Adipose tissue (tissue), 3 donors: Measurements from ENCODE around the gene ATP6V1B1. TPM values are rescaled to one million over a fixed set of nuclear protein-coding genes. Genes with fewer than 3 reads are reported as not detected.

Source experiments
- H3K27ac ChIP-seq: one replicate; pipeline ENCODE4 v1.5.1; 2013; ENCODE audit warnings: low read depth, low read length
- WGBS, 3 donors: extraction: QIAGEN DNeasy Blood & Tissue Kit; methylation state at CpG; one replicate each; pipeline ENCODE4 v1.1.7; 2013; 5-methylcytosine and 5-hydroxymethylcytosine counted together
- polyA plus RNA-seq, 3 donors: library from polyadenylated mRNA; stranded (reverse); fragments of 200-250 nt; gene quantifications; one replicate each; pipeline ENCODE4 v1.2.3, GENCODE V29; 2013
- donor health status: healthy with polysubstance abuse.
- donor health status: Bipolar disorder and iron deficiency.
- donor health status: healthy.

Gene ATP6V1B1
- polyA plus RNA-seq, 3 donors, result 1.2 to 4.2 (median 1.9) TPM

GRCh38 chr2:70921839-70922234 is 13.9 kb upstream of the ATP6V1B1 start:
- no peak overlapping the region for H3K27ac ChIP-seq
- 14 to 33% (median 30%) methylated on average over 2 of the region's 2 CpGs for WGBS, 3 donors

GRCh38 chr2:70922235-70923234 is 13.2 kb upstream of the ATP6V1B1 start:
- WGBS, 3 donors, result 64 to 75% (median 64%) methylated on average over 18 of the region's 18 CpGs
- H3K27ac ChIP-seq, result no peak overlapping the region

- 65 to 74% (median 69%) methylated on average over 10 of the region's 10 CpGs for WGBS, 3 donors
- H3K27ac ChIP-seq, result no peak overlapping the region
These were observed 12.2 kb upstream of the ATP6V1B1 start for GRCh38 chr2:70923378-70924015.

- no peak overlapping the region for H3K27ac ChIP-seq
- WGBS, 3 donors, result 86 to 91% (median 91%) methylated on average over 2 of the region's 2 CpGs
These were observed 9.7 kb upstream of the ATP6V1B1 start for GRCh38 chr2:70926042-70926441.

GRCh38 chr2:70927138-70927537 is 8.6 kb upstream of the ATP6V1B1 start:
- no peak overlapping the region for H3K27ac ChIP-seq
- WGBS, 3 donors, result 59 to 83% (median 82%) methylated on average over 3 of the region's 3 CpGs

GRCh38 chr2:70927641-70928040 is 8.1 kb upstream of the ATP6V1B1 start:
- H3K27ac ChIP-seq, result no peak overlapping the region
- 89 to 92% (median 91%) methylated on average over 9 of the region's 9 CpGs for WGBS, 3 donors

GRCh38 chr2:70928366-70928765 is 7.3 kb upstream of the ATP6V1B1 start:
- H3K27ac ChIP-seq, result no peak overlapping the region
- 81 to 86% (median 83%) methylated on average over 4 to 5 of the region's 5 CpGs for WGBS, 3 donors

- H3K27ac ChIP-seq, result no peak overlapping the region
- 80 to 96% (median 86%) methylated on average over 4 of the region's 4 CpGs for WGBS, 3 donors
These were observed 5.0 kb upstream of the ATP6V1B1 start for GRCh38 chr2:70930371-70931329.

- 77% methylated on average over 9 of the region's 9 CpGs for WGBS, 3 donors
- no peak overlapping the region for H3K27ac ChIP-seq
These were observed 4.2 kb upstream of the ATP6V1B1 start for GRCh38 chr2:70931376-70932000.

- H3K27ac ChIP-seq, result no peak overlapping the region
- 91 to 94% (median 92%) methylated on average over 21 of the region's 21 CpGs for WGBS, 3 donors
These were observed 3.0 kb upstream of the ATP6V1B1 start for GRCh38 chr2:70932631-70933230.

GRCh38 chr2:70934981-70935380 is 719 bp upstream of the ATP6V1B1 start:
- 86 to 95% (median 89%) methylated on average over 1 of the region's 1 CpG for WGBS, 3 donors
- no peak overlapping the region for H3K27ac ChIP-seq

- 79 to 82% (median 82%) methylated on average over 10 of the region's 10 CpGs for WGBS, 3 donors
- H3K27ac ChIP-seq, result no peak overlapping the region
These were observed 672 bp downstream of the ATP6V1B1 start for GRCh38 chr2:70936165-70936978.

- no peak overlapping the region for H3K27ac ChIP-seq
- WGBS, 3 donors, result 66 to 85% (median 83%) methylated on average over 8 to 10 of the region's 10 CpGs
These were observed 1.5 kb downstream of the ATP6V1B1 start for GRCh38 chr2:70936979-70937811.

- H3K27ac ChIP-seq, result no peak overlapping the region
- 72 to 76% (median 75%) methylated on average over 9 to 10 of the region's 10 CpGs for WGBS, 3 donors
These were observed 2.3 kb downstream of the ATP6V1B1 start for GRCh38 chr2:70937866-70938585.

- H3K27ac ChIP-seq, result no peak overlapping the region
- 53 to 59% (median 54%) methylated on average over 3 of the region's 3 CpGs for WGBS, 3 donors
These were observed 2.9 kb downstream of the ATP6V1B1 start for GRCh38 chr2:70938586-70938950.
